HEK293 (cell line): Measurements from ENCODE around the gene IGSF9B.

Experiments
- CTCF ChIA-PET: fragments of 350-600 bp; formaldehyde crosslinking; extraction: SDS; loops from one replicate; lab custom pipeline; 2021; ENCODE audit warnings: antibody characterized with exemption; lab: Yijun Ruan, JAX
- POLR2A ChIA-PET: fragments of 300-600 bp; formaldehyde crosslinking; extraction: SDS; loops from one replicate; lab custom pipeline; 2020; ENCODE audit warnings: antibody characterized with exemption, inconsistent platforms; lab: Yijun Ruan, JAX
- H3K27ac ChIP-seq: fragments of 200-500 bp; sonication (Bioruptor generic); 2 replicates; pipeline ENCODE4 v1.5.1; 2014; ENCODE audit warnings: low read depth, low read length, control low read depth, inconsistent platforms; ENCODE audit errors: extremely low read depth
- H3K36me3 ChIP-seq, 2 experiments: fragments of 200-500 bp in 1 of 2; sonication (Bioruptor generic) in 1 of 2; 1 replicate in 1 of 2; 2 replicates in 1 of 2; pipeline ENCODE4 v1.5.1; 2014 to 2017; ENCODE audit warnings: inconsistent platforms in 2 of 2, low read length in 2 of 2; ENCODE audit not compliant: control insufficient read depth in 2 of 2, insufficient read depth in 1 of 2
- H3K4me1 ChIP-seq: fragments of 200-500 bp; sonication (Bioruptor generic); 2 replicates; pipeline ENCODE4 v1.5.1; 2014; ENCODE audit warnings: mild to moderate bottlenecking, low read length, inconsistent platforms; ENCODE audit not compliant: control insufficient read depth, insufficient read depth
- H3K4me3 ChIP-seq: 2 replicates; pipeline ENCODE4 v1.5.1; 2011; ENCODE audit warnings: low read depth, mild to moderate bottlenecking, control low read depth, low read length, moderate library complexity
- H3K9me3 ChIP-seq: fragments of 200-500 bp; sonication (Bioruptor generic); 2 replicates; pipeline ENCODE4 v1.5.1; 2014; ENCODE audit warnings: low read depth, low read length, inconsistent platforms; ENCODE audit not compliant: control insufficient read depth, insufficient read depth
- EGR2 ChIP-seq: fragments of 450-650 bp; formaldehyde crosslinking; IDR thresholded peaks from 2 replicates; pipeline ENCODE4 v1.5.1; 2016; ENCODE audit warnings: low read depth, missing biosample characterization, missing genetic modification characterization
- GLIS1 ChIP-seq: fragments of 450-650 bp; formaldehyde crosslinking; IDR thresholded peaks from 2 replicates; pipeline ENCODE4 v1.5.1; 2016; ENCODE audit warnings: missing biosample characterization, missing genetic modification characterization
- GLIS2 ChIP-seq: fragments of 450-650 bp; formaldehyde crosslinking; IDR thresholded peaks from 2 replicates; pipeline ENCODE4 v1.5.1; 2016; ENCODE audit warnings: missing biosample characterization, missing genetic modification characterization
- HOXA7 ChIP-seq: sonication (generic); formaldehyde crosslinking; IDR thresholded peaks from 2 replicates; pipeline ENCODE4 v1.8.1; 2022; ENCODE audit warnings: missing genetic modification reagents, borderline replicate concordance
- MEIS1 ChIP-seq: sonication (generic); formaldehyde crosslinking; IDR thresholded peaks from 2 replicates; pipeline ENCODE4 v1.8.1; 2022; ENCODE audit warnings: missing genetic modification reagents, mild to moderate bottlenecking, borderline replicate concordance
- OSR2 ChIP-seq: fragments of 450-650 bp; formaldehyde crosslinking; IDR thresholded peaks from 2 replicates; pipeline ENCODE4 v1.5.1; 2016; ENCODE audit warnings: missing biosample characterization, missing genetic modification characterization
- OVOL3 ChIP-seq: fragments of 450-650 bp; formaldehyde crosslinking; IDR thresholded peaks from 2 replicates; pipeline ENCODE4 v1.5.1; 2016; ENCODE audit warnings: missing biosample characterization, missing genetic modification characterization
- SCRT2 ChIP-seq: fragments of 450-650 bp; formaldehyde crosslinking; IDR thresholded peaks from 2 replicates; pipeline ENCODE4 v1.5.1; 2016; ENCODE audit warnings: missing biosample characterization, missing genetic modification characterization
- SP2 ChIP-seq: fragments of 450-650 bp; formaldehyde crosslinking; IDR thresholded peaks from 2 replicates; pipeline ENCODE4 v1.5.1; 2016; ENCODE audit warnings: missing biosample characterization, missing genetic modification characterization
- SP7 ChIP-seq: fragments of 450-650 bp; formaldehyde crosslinking; IDR thresholded peaks from 2 replicates; pipeline ENCODE4 v1.5.1; 2016; ENCODE audit warnings: missing biosample characterization, missing genetic modification characterization
- ZBTB1 ChIP-seq: fragments of 450-650 bp; formaldehyde crosslinking; IDR thresholded peaks from 2 replicates; pipeline ENCODE4 v1.5.1; 2016; ENCODE audit warnings: missing biosample characterization, missing genetic modification characterization
- ZBTB7A ChIP-seq: fragments of 450-650 bp; formaldehyde crosslinking; IDR thresholded peaks from 2 replicates; pipeline ENCODE4 v1.5.1; 2016; ENCODE audit warnings: low read depth, missing biosample characterization, missing genetic modification characterization
- ZEB2 ChIP-seq: fragments of 450-650 bp; formaldehyde crosslinking; IDR thresholded peaks from 2 replicates; pipeline ENCODE4 v1.5.1; 2016; ENCODE audit warnings: missing biosample characterization, missing genetic modification characterization
- ZFP3 ChIP-seq: fragments of 450-650 bp; formaldehyde crosslinking; IDR thresholded peaks from 2 replicates; pipeline ENCODE4 v1.5.1; 2016; ENCODE audit warnings: low read depth, missing biosample characterization, missing genetic modification characterization
- ZFP41 ChIP-seq: fragments of 450-650 bp; formaldehyde crosslinking; IDR thresholded peaks from 2 replicates; pipeline ENCODE4 v1.5.1; 2016; ENCODE audit warnings: missing biosample characterization, missing genetic modification characterization, borderline replicate concordance
- ZFP69B ChIP-seq: fragments of 450-650 bp; formaldehyde crosslinking; IDR thresholded peaks from 2 replicates; pipeline ENCODE4 v1.5.1; 2016; ENCODE audit warnings: missing biosample characterization, missing genetic modification characterization
- ZIC2 ChIP-seq: fragments of 450-650 bp; formaldehyde crosslinking; IDR thresholded peaks from 2 replicates; pipeline ENCODE4 v1.5.1; 2016; ENCODE audit warnings: missing biosample characterization, missing genetic modification characterization
- ZNF10 ChIP-seq: fragments of 450-650 bp; formaldehyde crosslinking; IDR thresholded peaks from 2 replicates; pipeline ENCODE4 v1.5.1; 2017; ENCODE audit warnings: missing biosample characterization, missing genetic modification characterization
- ZNF132 ChIP-seq: fragments of 450-650 bp; formaldehyde crosslinking; IDR thresholded peaks from 2 replicates; pipeline ENCODE4 v1.5.1; 2017; ENCODE audit warnings: missing biosample characterization, missing genetic modification characterization, borderline replicate concordance
- ZNF133 ChIP-seq: fragments of 450-650 bp; formaldehyde crosslinking; IDR thresholded peaks from 2 replicates; pipeline ENCODE4 v1.5.1; 2016; ENCODE audit warnings: missing biosample characterization, missing genetic modification characterization
- ZNF2 ChIP-seq: fragments of 450-650 bp; formaldehyde crosslinking; IDR thresholded peaks from 2 replicates; pipeline ENCODE4 v1.5.1; 2016; ENCODE audit warnings: missing biosample characterization, missing genetic modification characterization
- ZNF23 ChIP-seq: fragments of 450-650 bp; formaldehyde crosslinking; IDR thresholded peaks from 2 replicates; pipeline ENCODE4 v1.5.1; 2016; ENCODE audit warnings: missing biosample characterization, missing genetic modification characterization, borderline replicate concordance
- ZNF24 ChIP-seq: fragments of 450-650 bp; formaldehyde crosslinking; IDR thresholded peaks from 2 replicates; pipeline ENCODE4 v1.5.1; 2016; ENCODE audit warnings: missing biosample characterization, missing genetic modification characterization
- ZNF292 ChIP-seq: fragments of 450-650 bp; formaldehyde crosslinking; IDR thresholded peaks from 2 replicates; pipeline ENCODE4 v1.5.1; 2016; ENCODE audit warnings: low read depth, missing biosample characterization, missing genetic modification characterization, borderline replicate concordance
- ZNF354C ChIP-seq: fragments of 450-650 bp; formaldehyde crosslinking; IDR thresholded peaks from 2 replicates; pipeline ENCODE4 v1.5.1; 2016; ENCODE audit warnings: missing biosample characterization, missing genetic modification characterization, low read depth, borderline replicate concordance
- ZNF510 ChIP-seq: fragments of 450-650 bp; formaldehyde crosslinking; IDR thresholded peaks from 2 replicates; pipeline ENCODE4 v1.5.1; 2018; ENCODE audit warnings: mild to moderate bottlenecking, missing genetic modification characterization, missing biosample characterization; ENCODE audit not compliant: insufficient replicate concordance
- ZNF544 ChIP-seq: fragments of 450-650 bp; formaldehyde crosslinking; IDR thresholded peaks from 2 replicates; pipeline ENCODE4 v1.5.0; 2017; ENCODE audit warnings: missing biosample characterization, missing genetic modification characterization
- ZNF571 ChIP-seq: fragments of 450-650 bp; formaldehyde crosslinking; IDR thresholded peaks from 2 replicates; pipeline ENCODE4 v1.5.0; 2017; ENCODE audit warnings: missing biosample characterization, missing genetic modification characterization
- ZNF600 ChIP-seq: fragments of 450-650 bp; formaldehyde crosslinking; IDR thresholded peaks from 2 replicates; pipeline ENCODE4 v1.5.1; 2016; ENCODE audit warnings: missing biosample characterization, missing genetic modification characterization
- ZNF623 ChIP-seq: fragments of 450-650 bp; formaldehyde crosslinking; IDR thresholded peaks from 2 replicates; pipeline ENCODE4 v1.5.1; 2016; ENCODE audit warnings: missing biosample characterization, missing genetic modification characterization
- ZNF670 ChIP-seq: fragments of 450-650 bp; formaldehyde crosslinking; IDR thresholded peaks from 2 replicates; pipeline ENCODE4 v1.5.1; 2016; ENCODE audit warnings: missing biosample characterization, missing genetic modification characterization, low read depth
- ZNF768 ChIP-seq: fragments of 450-650 bp; formaldehyde crosslinking; IDR thresholded peaks from 2 replicates; pipeline ENCODE4 v1.5.1; 2018; ENCODE audit warnings: missing biosample characterization, mild to moderate bottlenecking, missing genetic modification characterization
- ZNF792 ChIP-seq: fragments of 450-650 bp; formaldehyde crosslinking; IDR thresholded peaks from 2 replicates; pipeline ENCODE4 v1.5.1; 2016; ENCODE audit warnings: missing biosample characterization, missing genetic modification characterization
- TF ChIP-seq, protein P1 (sequence below): fragments of 450-650 bp; formaldehyde crosslinking; IDR thresholded peaks from 2 replicates; pipeline ENCODE4 v1.5.1; 2016; ENCODE audit warnings: missing biosample characterization, missing genetic modification characterization
- TF ChIP-seq, protein P2 (sequence below): fragments of 450-650 bp; formaldehyde crosslinking; optimal IDR thresholded peaks from 2 replicates; pipeline ENCODE3; 2016; ENCODE audit warnings: missing biosample characterization, mild to moderate bottlenecking, missing genetic modification characterization

Gene IGSF9B

DNA sequence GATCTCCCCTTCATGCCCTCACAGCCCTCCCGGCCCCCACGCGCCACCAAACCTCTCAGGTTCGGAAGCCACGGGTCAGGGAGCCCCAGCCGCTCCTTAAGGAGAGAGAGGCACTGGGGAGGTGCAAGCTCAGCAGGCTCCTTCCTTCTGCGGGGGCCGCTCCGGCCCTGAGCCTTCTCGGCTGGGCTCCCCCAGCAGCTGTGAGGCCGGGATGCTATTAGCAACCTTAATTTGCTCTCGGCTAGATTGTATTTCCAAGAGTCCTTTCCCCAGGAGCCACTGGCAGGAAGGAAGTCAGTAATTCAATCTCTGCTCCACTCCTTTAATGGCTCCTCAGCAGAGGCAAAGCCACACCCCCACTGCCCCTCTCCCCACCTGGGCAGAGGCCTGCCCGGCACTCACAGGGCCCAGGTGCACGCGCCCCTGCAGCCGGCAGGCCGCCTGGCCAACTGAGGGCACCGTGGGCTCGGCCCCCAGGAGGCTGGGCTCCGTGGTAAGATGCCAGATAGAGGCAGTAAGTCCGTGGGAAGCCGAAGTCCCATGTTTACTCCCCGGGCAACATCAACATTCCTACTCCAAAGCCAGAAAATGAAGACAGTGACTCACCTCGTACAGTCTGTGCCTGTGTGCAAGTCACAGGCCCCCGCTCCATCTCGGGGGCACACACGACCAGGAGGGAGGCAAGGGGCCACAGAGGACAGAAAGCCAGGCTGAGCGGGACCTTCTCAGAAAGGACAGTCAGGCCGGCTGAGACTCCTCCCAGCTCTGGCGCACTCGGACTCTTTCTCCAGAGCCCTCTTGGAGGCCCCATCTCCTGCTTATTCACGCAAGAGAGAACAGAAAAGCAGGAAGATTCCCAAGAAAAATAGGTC is 5.2 kb downstream of the IGSF9B start (continued):
- no peak for TF ChIP-seq SP2 (tag by site-specific recombination)
- no peak for TF ChIP-seq ZNF544 (tag by site-specific recombination)
- peak; percentile 76 for TF ChIP-seq GLIS1 (tag by site-specific recombination)
- TF ChIP-seq ZNF510 (tag by site-specific recombination) = no peak
- peak; percentile 90 for TF ChIP-seq OSR2 (tag by site-specific recombination)
- no peak for TF ChIP-seq ZNF670 (tag by site-specific recombination)
- no peak for TF ChIP-seq ZNF354C (tag by site-specific recombination)
- TF ChIP-seq MEIS1 = no peak
- TF ChIP-seq, protein P1, sequence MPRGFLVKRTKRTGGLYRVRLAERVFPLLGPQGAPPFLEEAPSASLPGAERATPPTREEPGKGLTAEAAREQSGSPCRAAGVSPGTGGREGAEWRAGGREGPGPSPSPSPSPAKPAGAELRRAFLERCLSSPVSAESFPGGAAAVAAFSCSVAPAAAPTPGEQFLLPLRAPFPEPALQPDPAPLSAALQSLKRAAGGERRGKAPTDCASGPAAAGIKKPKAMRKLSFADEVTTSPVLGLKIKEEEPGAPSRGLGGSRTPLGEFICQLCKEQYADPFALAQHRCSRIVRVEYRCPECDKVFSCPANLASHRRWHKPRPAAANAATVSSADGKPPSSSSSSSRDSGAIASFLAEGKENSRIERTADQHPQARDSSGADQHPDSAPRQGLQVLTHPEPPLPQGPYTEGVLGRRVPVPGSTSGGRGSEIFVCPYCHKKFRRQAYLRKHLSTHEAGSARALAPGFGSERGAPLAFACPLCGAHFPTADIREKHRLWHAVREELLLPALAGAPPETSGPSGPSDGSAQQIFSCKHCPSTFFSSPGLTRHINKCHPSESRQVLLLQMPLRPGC (tag by site-specific recombination) = no peak
- TF ChIP-seq ZNF23 (tag by site-specific recombination) = no peak
- no peak for TF ChIP-seq ZFP69B (tag by site-specific recombination)
- TF ChIP-seq ZNF133 (tag by site-specific recombination) = no peak
- no peak for TF ChIP-seq ZNF623 (tag by site-specific recombination)
- TF ChIP-seq OVOL3 (tag by site-specific recombination) = no peak
- TF ChIP-seq ZIC2 = peak; percentile 89
- peak; percentile 36; the same call in 1 of the 2 replicates for TF ChIP-seq SP7
- peak; percentile 37; the same call in 1 of the 2 replicates for TF ChIP-seq EGR2
- no peak for TF ChIP-seq ZNF292 (tag by site-specific recombination)
- no peak for TF ChIP-seq ZNF768 (tag by site-specific recombination)
- TF ChIP-seq HOXA7 (CRISPR knock-in tag) = no peak
- no peak for TF ChIP-seq ZBTB7A (tag by site-specific recombination)
- peak; percentile 67 for TF ChIP-seq ZNF600 (tag by site-specific recombination)
- TF ChIP-seq ZFP41 (tag by site-specific recombination) = no peak

DNA sequence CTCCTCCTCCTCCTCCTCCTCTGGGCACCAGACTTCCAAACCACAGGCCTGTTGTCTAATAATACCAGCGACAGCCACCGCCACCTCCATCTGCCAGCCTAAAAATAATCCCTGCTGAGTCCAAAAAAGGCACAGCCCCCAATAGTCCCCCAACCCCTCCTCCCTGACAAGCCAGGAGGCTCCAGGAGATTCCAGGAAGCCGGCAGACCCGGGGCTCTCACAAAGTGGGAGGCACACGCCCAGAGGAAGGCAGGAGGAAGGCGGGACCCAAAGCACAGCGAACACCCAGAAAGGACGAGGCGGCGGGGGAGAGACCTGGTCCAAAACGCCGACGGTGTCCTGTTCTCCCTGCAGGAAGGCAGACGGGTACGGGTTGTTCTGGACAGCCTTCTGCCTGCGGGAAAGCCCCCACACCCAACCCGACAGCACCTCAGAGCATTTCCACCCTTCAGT is 5.9 kb downstream of the IGSF9B start:
- POLR2A ChIA-PET = no interaction called here
- H3K4me3 ChIP-seq = no peak overlapping the region
- H3K27ac ChIP-seq = peak overlapping the region; percentile 28; the same call in 1 of the 2 replicates
- H3K4me1 ChIP-seq = peaks cover 14% of the 10 kb centered on the region
- CTCF ChIA-PET = interaction anchor here (0.7 kb wide), 1 partner anchor 23 kb away, joined by 3 read pairs; no protein-coding TSS in a partner anchor
- H3K36me3 ChIP-seq = no peaks in the 10 kb centered on the region
- H3K9me3 ChIP-seq = no peaks in the 10 kb centered on the region
- TF ChIP-seq ZNF10 (tag by site-specific recombination) (no peak), EGR2 (0 out of 2 replicates have a peak, but pooled peaks have one; percentile 4)

DNA sequence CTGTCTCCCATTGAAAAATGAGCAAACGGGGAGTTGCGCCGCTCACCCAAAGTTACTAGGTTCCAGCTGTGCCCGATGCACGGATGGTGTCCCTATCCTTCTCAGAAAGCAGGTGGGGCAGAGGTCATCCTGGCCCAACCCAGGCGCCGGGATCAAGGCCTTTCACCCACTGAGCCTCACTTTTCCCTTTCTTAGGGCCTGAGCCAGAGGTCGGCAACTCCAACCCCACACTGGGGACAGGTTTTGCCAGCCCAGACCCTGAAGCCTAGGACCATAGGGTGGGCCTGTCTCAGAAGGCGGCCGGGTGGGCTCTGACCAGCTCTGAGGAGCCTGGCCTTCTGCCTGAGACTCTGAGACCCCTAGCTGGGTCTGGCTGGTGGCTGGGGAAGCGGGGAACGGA is 6.3 kb downstream of the IGSF9B start:
- CTCF ChIA-PET = no interaction called here
- peaks cover 14% of the 10 kb centered on the region for H3K4me1 ChIP-seq
- TF ChIP-seq ZNF132 (tag by site-specific recombination) (no peak), ZNF792 (tag by site-specific recombination) (no peak), OVOL3 (tag by site-specific recombination) (no peak), ZNF2 (tag by site-specific recombination) (no peak), ZNF571 (no peak), ZEB2 (tag by site-specific recombination) (no peak), GLIS2 (no peak), ZBTB1 (tag by site-specific recombination) (no peak), ZFP3 (no peak), SCRT2 (tag by site-specific recombination) (no peak), ZNF24 (no peak)
- TF ChIP-seq, protein P2, sequence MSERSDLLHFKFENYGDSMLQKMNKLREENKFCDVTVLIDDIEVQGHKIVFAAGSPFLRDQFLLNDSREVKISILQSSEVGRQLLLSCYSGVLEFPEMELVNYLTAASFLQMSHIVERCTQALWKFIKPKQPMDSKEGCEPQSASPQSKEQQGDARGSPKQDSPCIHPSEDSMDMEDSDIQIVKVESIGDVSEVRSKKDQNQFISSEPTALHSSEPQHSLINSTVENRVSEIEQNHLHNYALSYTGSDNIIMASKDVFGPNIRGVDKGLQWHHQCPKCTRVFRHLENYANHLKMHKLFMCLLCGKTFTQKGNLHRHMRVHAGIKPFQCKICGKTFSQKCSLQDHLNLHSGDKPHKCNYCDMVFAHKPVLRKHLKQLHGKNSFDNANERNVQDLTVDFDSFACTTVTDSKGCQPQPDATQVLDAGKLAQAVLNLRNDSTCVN (tag by site-specific recombination) = no peak

More for the DNA sequence above, 6.3 kb downstream of the IGSF9B start:
- Histone ChIP-seq H3K9me3 (no peaks in the 10 kb centered on the region), H3K4me3 (no peak overlapping the region), H3K27ac (no peak overlapping the region), H3K36me3 (no peaks in the 10 kb centered on the region)
- POLR2A ChIA-PET = no interaction called here
